HepG2 (cell line): ENCODE data around the gene UBE3A.

ENCODE experiments used
- CTCF ChIP-seq: sonication (generic); formaldehyde crosslinking; IDR thresholded peaks from 2 replicates; pipeline ENCODE4 v1.5.0; 2020; ENCODE audit warnings: mild to moderate bottlenecking, missing genetic modification reagents, moderate library complexity
- HDAC2 ChIP-seq: sonication (generic); formaldehyde crosslinking; IDR thresholded peaks from 2 replicates; pipeline ENCODE4 v1.4.0; 2020; ENCODE audit warnings: missing genetic modification reagents
- IRF1 ChIP-seq: sonication (generic); formaldehyde crosslinking; IDR thresholded peaks from 2 replicates; pipeline ENCODE4 v1.4.0; 2020; ENCODE audit warnings: low read depth, mild to moderate bottlenecking, missing genetic modification reagents
- MAFK ChIP-seq, 2 experiments: IDR thresholded peaks in 1 of 2; conservative IDR thresholded peaks in 1 of 2; 2 replicates each; pipeline ENCODE4 v1.6.1; 2011; ENCODE audit warnings: improper control_type of control experiment in 2 of 2, low read length in 2 of 2
- MAX ChIP-seq: IDR thresholded peaks from 2 replicates; pipeline ENCODE4 v1.6.1; 2012; ENCODE audit warnings: inconsistent platforms
- POLR2AphosphoS5 ChIP-seq: IDR thresholded peaks from 2 replicates; pipeline ENCODE4 v1.6.1; 2012; ENCODE audit warnings: low read depth, low read length
- PRDM10 ChIP-seq: sonication (generic); formaldehyde crosslinking; IDR thresholded peaks from 2 replicates; pipeline ENCODE4 v1.4.0; 2020; ENCODE audit warnings: low read depth, missing genetic modification reagents
- SMYD3 ChIP-seq: sonication (generic); formaldehyde crosslinking; IDR thresholded peaks from 2 replicates; pipeline ENCODE4 v1.8.1; 2023; ENCODE audit warnings: mild to moderate bottlenecking, missing genetic modification reagents
- USF2 ChIP-seq, 2 experiments: sonication (generic) in 1 of 2; formaldehyde crosslinking in 1 of 2; IDR thresholded peaks; 2 replicates each; pipeline versions ENCODE4 v1.5.1 to v1.6.1; 2011 to 2020; ENCODE audit warnings: borderline replicate concordance in 1 of 2, low read depth in 1 of 2, low read length in 1 of 2, mild to moderate bottlenecking in 1 of 2, missing genetic modification reagents in 1 of 2, moderate library complexity in 1 of 2
- ZBTB33 ChIP-seq: sonication (generic); formaldehyde crosslinking; IDR thresholded peaks from 2 replicates; pipeline ENCODE4 v1.4.0; 2020; ENCODE audit warnings: missing genetic modification reagents
- ZNF17 ChIP-seq: sonication (generic); formaldehyde crosslinking; IDR thresholded peaks from 2 replicates; pipeline ENCODE4 v1.5.0; 2020; ENCODE audit warnings: mild to moderate bottlenecking, missing genetic modification reagents
- ZNF256 ChIP-seq: sonication (generic); formaldehyde crosslinking; conservative IDR thresholded peaks from 2 replicates; pipeline ENCODE4 v1.4.0; 2020; ENCODE audit warnings: missing genetic modification reagents
- ZNF263 ChIP-seq: sonication (generic); formaldehyde crosslinking; IDR thresholded peaks from 2 replicates; pipeline ENCODE4 v1.4.0; 2020; ENCODE audit warnings: missing genetic modification reagents
- ZNF274 ChIP-seq: sonication (generic); formaldehyde crosslinking; IDR thresholded peaks from 2 replicates; pipeline ENCODE4 v1.5.1; 2020; ENCODE audit warnings: mild to moderate bottlenecking, missing genetic modification reagents

- peak; percentile 83 for TF ChIP-seq POLR2AphosphoS5
- TF ChIP-seq SMYD3 (CRISPR knock-in tag): no peak
- TF ChIP-seq HDAC2: no peak
- TF ChIP-seq USF2 (IDR thresholded peaks at IDR 0.05; ENCODE audit: low read depth, low read length): no peak
- TF ChIP-seq USF2 (CRISPR knock-in tag; IDR thresholded peaks at IDR 0.05; ENCODE audit: borderline replicate concordance): no peak
- TF ChIP-seq MAFK (conservative IDR thresholded peaks at IDR 0.05 in 1 of 2, IDR thresholded peaks at IDR 0.05 in 1 of 2; ENCODE audit: low read length in 2 of 2): no peak
- TF ChIP-seq IRF1 (CRISPR knock-in tag): no peak
- no peak for TF ChIP-seq ZNF274
- peak; percentile 39 for TF ChIP-seq ZNF263 (CRISPR knock-in tag)
- peak; percentile 55 for TF ChIP-seq CTCF (CRISPR knock-in tag)
- TF ChIP-seq ZNF256 (CRISPR knock-in tag): no peak
- TF ChIP-seq ZNF17 (CRISPR knock-in tag): no peak
- no peak; the same call in 1 of the 2 replicates for TF ChIP-seq MAX
- no peak for TF ChIP-seq PRDM10 (CRISPR knock-in tag)
- TF ChIP-seq ZBTB33 (CRISPR knock-in tag): no peak
These were observed at the start of gene UBE3A for GRCh38 chr15:25438601-25439368.
